ENCODE data around the gene GCLM. TPM values are rescaled to one million over a fixed set of nuclear protein-coding genes. Genes with fewer than 3 reads are reported as not detected.

GCLM gene
- 2.3 TPM for total RNA-seq (2013)
- polyA plus RNA-seq (1 to 10 TPM; 1.2 to 4.4 (median 3.2) TPM), polyA minus RNA-seq (1.9 and 2.2 TPM in 2 replicates), total RNA-seq (6.3 to 491 (median 25.1) reads per million in 11 experiments)

GRCh38 chr1:93909146-93910050, at the start of gene GCLM:
Gene GCLM (minus strand): TSS chr1:93909430. CDS start chr1:93909163, 267 bp downstream.
- Mint-ChIP-seq H3K27me3 (ENCODE audit: low read depth in 3 of 3) (peaks cover 5 to 11% (median 9%) of the 10 kb centered on the region in 3 donors), H3K27ac (peak within 1 kb of the TSS; percentile 65 to 92 (median 84)), H3K36me3 (peaks cover 0 to 2% of the 10 kb centered on the region in 2 donors), H3K4me1 (peaks cover 22% of the 10 kb centered on the region), H3K4me3 (peak within 1 kb of the TSS; percentile 91 to 94), H3K9me3 (peaks cover 0 to 5% (median 0%) of the 10 kb centered on the region in 7 donors)
- H3K4me2 ChIP-seq (replicated peaks; ENCODE audit: extremely low read depth, low read length, poor library complexity, severe bottlenecking), result peak within 1 kb of the TSS; percentile 93
- H3K27ac ChIP-seq (ENCODE audit: low read depth in 1 of 2, low read length in 2 of 2), result peak within 1 kb of the TSS; percentile 52 to 56
- H3K27me3 ChIP-seq (ENCODE audit: control insufficient read depth in 2 of 2, insufficient read depth in 2 of 2, low read length in 2 of 2), result no peaks in the 10 kb centered on the region
- H3K4me1 ChIP-seq (ENCODE audit: control insufficient read depth in 1 of 2, insufficient read depth in 2 of 2, low read length in 2 of 2), result peaks cover 12 to 28% of the 10 kb centered on the region in 2 donors
- H2AFZ ChIP-seq (ENCODE audit: insufficient read depth, low read depth, low read length, poor library complexity, severe bottlenecking), result peak within 1 kb of the TSS; percentile 89
- peak within 1 kb of the TSS; percentile 63 to 86 (median 78) for H3K4me3 ChIP-seq (replicated peaks in 1 of 3; ENCODE audit: low read depth in 2 of 3, low read length in 3 of 3)
- under 1% methylated on average over 95 of the region's 102 CpGs for WGBS (ENCODE audit: insufficient coverage)
- H3K9ac ChIP-seq (ENCODE audit: insufficient read depth, low read length, poor library complexity, severe bottlenecking), result peak within 1 kb of the TSS; percentile 71
- intact Hi-C loops (cut with micrococcal nuclease), result loop anchor here (2.0 kb wide), 2 partner anchors 31 to 63 kb away; partner anchors contain the start of gene DNTTIP2 (in 1 of the 2)
- H3K9me3 ChIP-seq (replicated peaks in 1 of 2; ENCODE audit: control insufficient read depth in 1 of 2, insufficient read depth in 1 of 2, low read length in 2 of 2), result no peaks in the 10 kb centered on the region
- peaks cover 32% of the 10 kb centered on the region for H3K79me2 ChIP-seq (ENCODE audit: insufficient read depth, low read length)
- peak; percentile 88 to 95 (median 92) for DNase-seq
- H4K20me1 ChIP-seq (ENCODE audit: insufficient read depth, low read length), result no peaks in the 10 kb centered on the region
- TF ChIP-seq, protein P1, sequence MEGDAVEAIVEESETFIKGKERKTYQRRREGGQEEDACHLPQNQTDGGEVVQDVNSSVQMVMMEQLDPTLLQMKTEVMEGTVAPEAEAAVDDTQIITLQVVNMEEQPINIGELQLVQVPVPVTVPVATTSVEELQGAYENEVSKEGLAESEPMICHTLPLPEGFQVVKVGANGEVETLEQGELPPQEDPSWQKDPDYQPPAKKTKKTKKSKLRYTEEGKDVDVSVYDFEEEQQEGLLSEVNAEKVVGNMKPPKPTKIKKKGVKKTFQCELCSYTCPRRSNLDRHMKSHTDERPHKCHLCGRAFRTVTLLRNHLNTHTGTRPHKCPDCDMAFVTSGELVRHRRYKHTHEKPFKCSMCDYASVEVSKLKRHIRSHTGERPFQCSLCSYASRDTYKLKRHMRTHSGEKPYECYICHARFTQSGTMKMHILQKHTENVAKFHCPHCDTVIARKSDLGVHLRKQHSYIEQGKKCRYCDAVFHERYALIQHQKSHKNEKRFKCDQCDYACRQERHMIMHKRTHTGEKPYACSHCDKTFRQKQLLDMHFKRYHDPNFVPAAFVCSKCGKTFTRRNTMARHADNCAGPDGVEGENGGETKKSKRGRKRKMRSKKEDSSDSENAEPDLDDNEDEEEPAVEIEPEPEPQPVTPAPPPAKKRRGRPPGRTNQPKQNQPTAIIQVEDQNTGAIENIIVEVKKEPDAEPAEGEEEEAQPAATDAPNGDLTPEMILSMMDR (IDR thresholded peaks at IDR 0.05), result peak; percentile 97
- H3K36me3 ChIP-seq (replicated peaks in 1 of 2; ENCODE audit: control insufficient read depth in 1 of 2, insufficient read depth in 2 of 2, low read length in 2 of 2), result no peaks in the 10 kb centered on the region

DNA sequence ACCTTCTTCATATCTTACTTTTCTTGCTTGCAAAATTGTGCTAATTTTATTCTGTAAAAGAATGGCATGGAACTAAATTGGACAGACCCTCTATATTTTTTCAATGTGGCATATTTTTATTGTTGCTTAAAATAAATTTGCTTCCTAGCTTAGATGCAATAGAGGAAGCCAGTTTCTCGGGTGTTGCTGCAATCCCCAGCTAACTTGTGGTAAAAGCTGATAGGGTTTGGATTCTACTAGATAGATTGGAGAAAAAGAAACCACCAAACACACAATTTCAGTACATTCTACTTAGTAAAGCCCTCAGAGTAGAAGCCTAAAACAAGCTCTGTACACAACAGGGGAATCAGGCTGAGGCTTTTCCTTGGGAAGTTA, 49.5 kb upstream of the GCLM start:
- Mint-ChIP-seq H3K36me3 (peaks cover 0 to 6% of the 10 kb centered on the region in 2 donors), H3K27me3 (ENCODE audit: low read depth in 3 of 3) (no peaks in the 10 kb centered on the region), H3K9me3 (peaks cover 21 to 35% (median 26%) of the 10 kb centered on the region in 7 donors), H3K4me3 (no peak overlapping the region), H3K27ac (no peak overlapping the region), H3K4me1 (peaks cover 30% of the 10 kb centered on the region)
- H3K9me3 ChIP-seq (replicated peaks in 1 of 2; ENCODE audit: control insufficient read depth in 1 of 2, insufficient read depth in 1 of 2, low read length in 2 of 2), result peaks cover 15 to 27% of the 10 kb centered on the region in 2 donors
- no peaks in the 10 kb centered on the region for H4K20me1 ChIP-seq (ENCODE audit: insufficient read depth, low read length)
- DNase-seq, result peak in 2 of 3 donors; percentile 3 to 4
- TF ChIP-seq, protein P1 (IDR thresholded peaks at IDR 0.05), result no peak
- intact Hi-C loops (cut with micrococcal nuclease), result no loop called here
- H3K79me2 ChIP-seq (ENCODE audit: insufficient read depth, low read length), result no peaks in the 10 kb centered on the region
- WGBS (ENCODE audit: insufficient coverage), result no CpG with 5 or more reads among the region's 1 CpG
- H3K4me3 ChIP-seq (replicated peaks in 1 of 3; ENCODE audit: low read depth in 2 of 3, low read length in 3 of 3), result no peak overlapping the region
- H2AFZ ChIP-seq (ENCODE audit: insufficient read depth, low read depth, low read length, poor library complexity, severe bottlenecking), result peak overlapping the region; percentile 23
- H3K4me1 ChIP-seq (ENCODE audit: control insufficient read depth in 1 of 2, insufficient read depth in 2 of 2, low read length in 2 of 2), result peaks cover 26% of the 10 kb centered on the region in 2 donors
- no peaks in the 10 kb centered on the region for H3K36me3 ChIP-seq (replicated peaks in 1 of 2; ENCODE audit: control insufficient read depth in 1 of 2, insufficient read depth in 2 of 2, low read length in 2 of 2)
- no peak overlapping the region for H3K4me2 ChIP-seq (replicated peaks; ENCODE audit: extremely low read depth, low read length, poor library complexity, severe bottlenecking)
- H3K9ac ChIP-seq (ENCODE audit: insufficient read depth, low read length, poor library complexity, severe bottlenecking), result no peak overlapping the region
- H3K27ac ChIP-seq (ENCODE audit: low read depth in 1 of 2, low read length in 2 of 2), result no peak overlapping the region
- H3K27me3 ChIP-seq (ENCODE audit: control insufficient read depth in 2 of 2, insufficient read depth in 2 of 2, low read length in 2 of 2), result no peaks in the 10 kb centered on the region

Data from CD14-positive monocyte (primary cell).